HG02885 (cell line): ENCODE data around the gene ZNF497.
"Not testable (repeated sequence)": the region's sequence is repeated elsewhere in the genome, so short reads cannot be mapped to it uniquely, and the experiment has no call there.

Experiments used
- ATAC-seq: cut with Tn5 transposase; IDR thresholded peaks from one replicate; pipeline ENCODE4 v1.9.1; 2021; ENCODE audit warnings: mild to moderate bottlenecking; ENCODE audit not compliant: unreplicated experiment, poor library complexity

Gene ZNF497

GRCh38 chr19:58395220-58395978 lies 32.8 kb upstream of the ZNF497 start, which contains the start of gene RNF225:
RNF225 (plus strand) TSS chr19:58395656; CDS start chr19:58396090, 434 bp downstream.
- no peak for ATAC-seq

GRCh38 chr19:58394821-58395219 lies 32.3 kb upstream of the ZNF497 start:
- ATAC-seq: no peak

- no peak for ATAC-seq
These were observed 31.1 kb upstream of the ZNF497 start for GRCh38 chr19:58393725-58394033.

- no peak for ATAC-seq
These were observed 30.6 kb upstream of the ZNF497 start for GRCh38 chr19:58392945-58393724.

- ATAC-seq: no peak
These were observed 25.6 kb upstream of the ZNF497 start for GRCh38 chr19:58388175-58388526.

GRCh38 chr19:58387338-58388174 lies 25.0 kb upstream of the ZNF497 start:
- ATAC-seq: no peak

- ATAC-seq: peak; percentile 89
These were observed 24.2 kb upstream of the ZNF497 start, which contains the start of gene RPS5 for GRCh38 chr19:58386576-58387337. RPS5 (plus strand) TSS chr19:58387269; CDS start chr19:58388138, 869 bp downstream.

GRCh38 chr19:58385891-58386575 lies 23.5 kb upstream of the ZNF497 start:
- peak; percentile 12 for ATAC-seq

GRCh38 chr19:58385313-58385890 lies 22.9 kb upstream of the ZNF497 start:
- ATAC-seq: no peak

- no peak for ATAC-seq
These were observed 20.5 kb upstream of the ZNF497 start for GRCh38 chr19:58382997-58383603.

GRCh38 chr19:58381460-58382212 lies 19.1 kb upstream of the ZNF497 start:
- no peak for ATAC-seq

GRCh38 chr19:58380662-58381459 lies 18.3 kb upstream of the ZNF497 start, which contains the start of gene ZNF837:
ZNF837 (minus strand) TSS chr19:58381030; CDS start chr19:58369332, 11,698 bp downstream.
- ATAC-seq: peak; percentile 79

GRCh38 chr19:58380037-58380661 lies 17.6 kb upstream of the ZNF497 start:
- ATAC-seq: no peak

GRCh38 chr19:58379246-58379645 lies 16.7 kb upstream of the ZNF497 start:
- ATAC-seq: no peak

GRCh38 chr19:58376724-58377123 lies 14.2 kb upstream of the ZNF497 start:
- ATAC-seq: not testable (repeated sequence)

GRCh38 chr19:58374200-58374599 lies 11.6 kb upstream of the ZNF497 start:
- ATAC-seq: no peak
